Loucy (cell line): ENCODE results near the gene KIAA0319L.

Experiments used
- CTCF ChIP-seq: fragments of 200-600 bp; sonication (generic); conservative IDR thresholded peaks from 2 replicates; pipeline ENCODE4 v1.5.1; 2014; ENCODE audit warnings: mild to moderate bottlenecking, antibody characterized with exemption, low read length
- EZH2phosphoT487 ChIP-seq: fragments of 200-600 bp; IDR thresholded peaks from 2 replicates; pipeline ENCODE4 v1.6.1; 2018; ENCODE audit warnings: antibody characterized with exemption, mild to moderate bottlenecking, moderate library complexity, borderline replicate concordance

GRCh38 chr1:35437200-35437599, 120.0 kb downstream of the KIAA0319L start:
- TF ChIP-seq CTCF: no peak
- TF ChIP-seq EZH2phosphoT487: no peak
